Activated CD4-positive, alpha-beta T cell treated with anti-CD3 and anti-CD28 coated beads, Interleukin-2, amount 50 U/mL, for 16 hours (primary cell): ENCODE measurements around the gene RAPGEFL1.
A peak's percentile ranks its signal among the peaks of the same experiment; 100 is the strongest.
"Not testable (repeated sequence)": the region's sequence is repeated elsewhere in the genome, so short reads cannot be mapped to it uniquely, and the experiment has no call there.

ENCODE experiments used
- DNase-seq: peaks from one replicate; pipeline ENCODE4 v3.0.0-alpha.2; 2020

The RAPGEFL1 gene

DNA sequence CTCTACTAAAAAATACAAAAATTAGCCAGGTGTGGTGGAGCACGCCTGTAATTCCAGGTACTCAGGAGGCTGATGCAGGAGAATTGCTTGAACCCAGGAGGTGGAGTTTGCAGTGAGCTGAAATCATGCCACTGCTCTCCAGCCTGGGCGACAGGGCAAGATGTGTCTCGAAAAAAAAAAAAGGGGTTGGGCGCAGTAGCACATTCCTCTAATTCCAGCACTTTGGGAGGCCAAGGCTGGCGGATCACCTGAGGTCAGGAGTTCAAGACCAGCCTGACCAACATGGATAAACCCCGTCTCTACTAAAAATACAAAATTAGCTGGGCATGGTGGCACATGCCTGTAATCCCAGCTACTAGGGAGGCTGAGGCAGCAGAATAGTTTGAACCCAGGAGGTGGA, 36.6 kb downstream of the RAPGEFL1 start:
- DNase-seq, result not testable (repeated sequence)

DNA sequence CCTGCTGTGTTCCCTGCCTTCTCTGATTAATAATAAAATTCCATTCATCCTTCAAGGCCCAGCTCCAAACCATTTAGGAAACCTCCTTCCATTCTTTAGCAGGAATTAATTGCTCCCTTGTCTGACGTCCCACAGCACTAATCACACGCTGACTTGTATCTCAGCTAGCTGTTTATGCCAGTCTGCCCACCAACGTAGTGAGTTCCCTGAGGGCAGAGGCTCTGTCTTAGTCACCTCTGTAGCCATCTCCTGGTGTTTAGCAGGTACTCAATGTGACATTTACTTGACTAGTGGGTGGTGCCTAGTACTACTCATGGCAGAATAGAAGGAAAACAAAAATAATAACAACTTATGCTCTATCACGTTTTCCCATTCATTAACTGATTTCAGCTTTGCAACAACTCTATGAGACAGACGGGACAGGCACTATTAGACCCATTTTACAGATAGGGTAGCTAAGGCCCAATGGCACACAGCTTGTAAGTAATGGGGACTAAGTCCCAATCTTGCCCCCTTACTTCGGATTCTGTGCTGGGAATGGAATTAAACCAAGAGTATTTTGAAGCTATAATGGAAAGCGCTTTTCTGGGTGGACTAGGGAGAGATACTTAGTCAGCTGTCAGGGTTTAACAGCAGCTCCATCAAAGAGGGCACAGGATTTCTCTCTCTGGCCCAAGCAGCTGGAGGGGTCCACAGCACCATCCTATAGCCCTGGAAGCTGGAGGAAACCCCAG, 40.9 kb downstream of the RAPGEFL1 start:
- no peak for DNase-seq

DNA sequence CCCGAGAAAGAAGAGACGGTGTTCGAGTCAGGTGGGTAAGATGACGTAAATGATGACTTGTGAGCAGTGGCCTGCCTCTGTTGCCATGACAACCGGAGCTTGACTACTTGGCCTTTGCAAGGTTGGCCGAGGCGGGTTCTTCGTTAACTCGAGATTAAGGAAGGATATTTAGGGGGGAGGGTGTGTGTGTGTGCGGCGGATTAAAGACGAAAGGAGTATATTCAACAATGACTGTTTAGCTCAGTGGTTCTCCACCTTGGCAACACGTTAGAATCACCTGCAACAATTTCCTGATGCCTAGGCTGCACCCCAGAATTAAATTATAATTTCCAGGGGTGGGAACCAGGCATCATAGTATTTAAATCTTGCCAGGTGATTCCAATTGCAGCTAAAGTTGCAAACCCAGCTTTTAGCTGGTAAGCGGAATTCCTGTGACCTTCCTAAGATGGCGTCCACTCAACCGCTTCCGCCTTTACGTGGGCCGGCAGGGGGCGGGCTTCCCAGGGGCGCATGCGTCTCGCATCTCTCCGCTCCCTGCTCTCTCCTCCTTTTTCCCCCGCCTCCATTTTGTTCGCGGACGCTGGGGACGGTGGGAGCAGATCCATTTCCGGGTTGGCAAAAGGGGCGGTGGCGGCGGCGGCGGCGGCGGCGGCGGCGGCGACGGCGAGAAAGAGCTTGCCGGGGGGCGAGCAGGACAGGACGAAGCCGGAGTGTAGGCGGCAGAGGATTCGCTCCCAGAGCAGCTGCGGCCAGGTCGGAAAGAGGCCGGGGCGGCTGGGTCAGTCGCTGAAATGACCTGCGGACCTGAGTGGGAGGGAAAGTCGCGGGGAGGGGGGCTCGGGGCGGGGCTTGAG, 41.7 kb downstream of the RAPGEFL1 start, which contains the start of gene WIPF2:
TSS of gene WIPF2 (plus strand) at position 565 of the 854 bp plus-strand sequence. CDS start 37,156 bp downstream, outside the sequence.
- peak; percentile 98 for DNase-seq

DNA sequence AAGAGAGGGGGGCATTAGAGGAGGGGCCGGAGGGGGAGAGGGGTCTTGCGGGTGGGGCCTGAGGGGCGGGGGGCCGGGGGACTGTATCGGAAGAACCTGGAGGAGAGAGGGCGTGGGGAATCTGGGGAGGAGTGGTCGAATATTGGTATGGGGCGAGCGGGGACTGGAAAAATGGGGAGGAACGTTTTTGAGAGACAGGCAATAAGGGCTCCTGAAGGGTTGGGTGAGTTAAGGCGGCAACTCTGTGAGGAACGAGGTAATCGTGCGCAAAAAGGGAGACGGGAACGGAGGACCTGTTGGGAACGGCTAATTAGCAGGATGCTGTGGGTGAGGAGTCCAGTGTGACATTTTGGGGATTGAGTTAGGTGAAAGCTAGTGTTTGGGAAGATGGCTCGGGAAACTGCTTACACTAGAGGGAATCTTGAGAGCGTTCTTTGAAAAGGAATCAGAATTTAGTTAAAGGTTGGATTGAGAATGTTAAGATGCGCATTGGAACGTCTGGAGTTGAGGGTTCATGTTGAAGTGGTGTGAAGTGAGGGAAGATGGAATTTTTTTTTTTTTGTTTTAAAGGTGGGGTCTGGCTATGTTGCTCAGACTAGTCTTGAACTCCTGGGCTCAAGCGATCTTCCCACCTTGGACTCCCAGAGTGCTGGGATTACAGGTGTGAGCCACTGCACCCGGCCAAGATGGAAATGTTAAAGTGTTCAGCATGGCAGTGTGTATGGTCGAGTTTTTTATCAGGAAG, 42.5 kb downstream of the RAPGEFL1 start:
- DNase-seq, result peak; percentile 18

DNA sequence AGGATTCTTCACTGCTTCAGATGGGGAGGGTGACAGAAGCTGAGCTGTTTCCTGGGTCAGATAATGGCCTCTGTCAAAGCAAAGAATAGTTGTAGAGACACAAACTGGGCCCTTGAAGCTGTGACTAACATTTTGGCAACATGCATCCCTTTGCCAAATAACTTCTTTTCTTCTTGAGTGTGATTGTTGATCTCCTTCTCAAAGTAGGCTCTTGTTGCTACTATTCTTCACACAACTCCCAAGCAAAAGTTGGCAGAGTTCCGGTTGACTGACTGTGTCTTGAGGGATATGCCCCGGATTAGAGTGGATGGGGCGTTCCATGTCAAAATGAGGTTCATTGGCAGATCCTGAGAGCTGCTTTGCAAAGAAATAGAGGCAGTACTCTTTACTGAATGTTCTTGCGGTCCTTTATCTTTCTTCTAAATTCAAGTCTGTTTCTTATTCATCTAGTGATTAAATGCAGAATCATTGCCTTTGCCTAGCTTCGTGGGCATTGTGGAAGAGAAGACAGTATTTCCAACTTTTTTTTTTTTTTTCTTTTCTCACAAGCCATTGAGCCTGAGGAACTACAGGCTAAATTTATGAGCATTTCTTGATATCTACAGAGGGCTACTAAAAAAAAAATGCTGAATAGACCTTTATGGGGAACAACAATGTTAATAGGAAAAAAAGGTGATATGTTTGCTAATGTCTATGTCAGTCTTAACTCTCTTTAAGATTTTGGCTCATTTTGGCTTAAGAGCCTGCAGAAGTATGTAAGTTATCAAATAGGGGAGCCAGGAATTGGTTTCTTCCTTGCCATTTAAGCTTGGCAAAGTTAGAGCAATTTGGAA, 47.7 kb downstream of the RAPGEFL1 start:
- no peak for DNase-seq

DNA sequence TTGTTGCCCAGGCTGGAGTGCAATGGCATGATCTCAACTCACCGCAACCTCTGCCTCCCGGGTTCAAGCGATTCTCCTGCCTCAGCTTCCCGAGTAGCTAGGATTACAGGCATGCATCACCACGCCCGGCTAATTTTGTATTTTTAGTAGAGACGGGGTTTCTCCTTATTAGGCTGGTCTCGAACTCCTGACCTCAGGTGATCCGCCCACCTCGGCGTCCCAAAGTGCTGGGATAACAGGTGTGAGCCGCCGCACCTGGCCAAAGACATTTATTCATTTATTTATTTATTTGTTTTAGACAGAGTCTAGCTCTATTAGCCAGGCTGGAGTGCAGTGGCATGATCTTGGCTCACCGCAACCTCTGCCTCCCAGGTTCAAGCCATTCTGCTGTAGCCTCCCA, 51.9 kb downstream of the RAPGEFL1 start:
- DNase-seq, result not testable (repeated sequence)

DNA sequence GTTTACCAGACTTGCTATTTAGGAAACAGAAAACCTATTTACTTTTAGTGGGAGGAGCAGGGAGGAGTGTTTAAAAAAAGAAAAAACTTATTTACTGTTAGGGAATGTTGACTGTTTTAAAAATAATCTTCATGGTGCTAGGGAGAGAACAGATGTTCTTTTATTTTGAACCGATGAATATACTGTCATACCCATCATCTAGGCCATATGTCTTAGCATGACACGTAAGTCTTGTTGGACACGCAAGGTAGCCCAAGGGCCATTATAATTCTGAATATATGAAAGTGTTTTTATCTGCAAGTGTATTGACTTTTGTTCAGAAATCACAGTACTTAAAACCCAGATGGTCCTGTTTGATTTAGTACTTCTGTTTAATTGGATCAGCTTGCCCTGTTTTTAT, 53.4 kb downstream of the RAPGEFL1 start:
- no peak for DNase-seq

DNA sequence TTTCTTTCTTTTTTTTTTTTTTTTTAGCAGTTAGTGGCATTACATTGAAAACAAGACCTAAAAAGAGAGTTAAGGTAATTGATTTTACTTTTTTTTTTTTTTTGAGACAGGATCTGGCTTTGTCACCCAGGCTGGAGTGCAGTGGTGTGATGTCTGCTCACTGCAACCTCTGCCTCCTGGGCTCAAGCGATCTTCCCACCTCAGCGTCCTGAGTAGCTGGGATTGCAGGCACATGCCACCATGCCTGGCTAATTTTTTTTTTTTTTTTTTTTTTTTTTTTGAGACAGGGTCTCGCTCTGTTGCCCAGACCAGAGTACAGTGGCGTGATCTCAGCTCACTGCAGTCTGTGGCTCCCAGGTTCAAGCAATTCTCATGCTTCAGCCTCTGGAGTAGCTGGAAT, 54.7 kb downstream of the RAPGEFL1 start:
- not testable (repeated sequence) for DNase-seq

DNA sequence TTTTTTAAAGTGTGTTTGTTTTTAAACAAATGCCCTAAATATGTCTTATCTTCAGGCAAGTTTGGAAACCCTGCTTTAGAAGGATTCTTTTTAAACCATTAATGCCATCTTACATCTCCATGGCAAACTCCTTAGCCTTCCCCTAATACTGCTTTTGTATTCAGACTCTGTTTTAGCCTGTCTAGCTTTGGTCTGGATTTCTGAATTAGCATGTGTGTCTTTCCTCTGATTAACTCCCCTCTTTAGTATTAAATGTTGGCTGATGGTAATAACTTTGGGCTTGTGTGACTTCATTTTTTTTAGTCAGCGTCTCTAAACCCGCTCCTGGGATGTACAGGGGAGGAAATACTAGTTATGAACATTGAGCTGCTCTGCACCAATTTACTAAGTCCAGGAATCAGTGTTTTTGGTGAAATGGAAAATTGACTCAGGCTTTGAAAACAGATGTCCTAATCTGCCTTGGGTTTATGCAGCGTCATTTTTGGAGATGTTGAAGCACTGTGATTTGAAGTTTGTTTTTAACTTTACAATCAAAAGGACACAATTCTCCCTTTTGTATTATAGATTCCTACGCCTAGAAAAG, 64.1 kb downstream of the RAPGEFL1 start:
- no peak for DNase-seq

DNA sequence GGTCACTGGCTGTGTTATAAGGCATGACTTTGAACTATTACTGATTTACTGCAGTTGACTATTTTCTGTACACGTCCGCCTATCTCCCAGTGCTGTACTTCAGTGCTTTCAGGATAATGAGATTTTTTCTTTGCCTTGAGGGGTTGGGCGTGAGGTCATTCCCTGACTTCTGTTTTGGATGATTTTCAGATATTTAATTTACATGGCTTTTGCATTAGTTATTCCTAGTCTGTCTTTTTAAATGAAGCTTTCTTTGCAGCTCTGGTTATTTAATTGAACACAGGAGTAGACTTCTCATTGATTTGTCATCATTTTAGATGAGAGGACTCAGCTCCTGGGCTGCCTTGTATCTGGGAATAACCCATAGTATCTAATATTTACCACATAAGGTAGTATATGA, 65.5 kb downstream of the RAPGEFL1 start:
- DNase-seq, result no peak

DNA sequence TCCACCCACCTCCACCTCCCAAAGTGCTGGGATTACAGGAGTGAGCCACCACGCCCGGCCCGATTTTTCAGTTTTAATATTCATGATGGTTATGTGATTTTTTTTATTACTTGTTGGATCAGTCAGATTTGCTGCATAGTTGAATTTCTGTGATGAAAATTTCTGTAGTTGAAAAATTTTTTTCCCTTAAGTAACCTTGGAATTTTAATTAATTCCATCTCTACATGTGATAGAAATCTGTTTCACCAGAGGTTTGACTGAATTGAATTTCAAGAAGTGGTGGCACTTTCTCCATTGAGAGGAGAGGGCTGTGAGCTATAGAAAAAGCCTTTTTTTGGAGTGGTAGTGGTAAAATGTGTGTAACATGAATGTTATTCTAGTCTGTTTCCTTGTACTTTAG, 66.5 kb downstream of the RAPGEFL1 start:
- DNase-seq, result no peak

DNA sequence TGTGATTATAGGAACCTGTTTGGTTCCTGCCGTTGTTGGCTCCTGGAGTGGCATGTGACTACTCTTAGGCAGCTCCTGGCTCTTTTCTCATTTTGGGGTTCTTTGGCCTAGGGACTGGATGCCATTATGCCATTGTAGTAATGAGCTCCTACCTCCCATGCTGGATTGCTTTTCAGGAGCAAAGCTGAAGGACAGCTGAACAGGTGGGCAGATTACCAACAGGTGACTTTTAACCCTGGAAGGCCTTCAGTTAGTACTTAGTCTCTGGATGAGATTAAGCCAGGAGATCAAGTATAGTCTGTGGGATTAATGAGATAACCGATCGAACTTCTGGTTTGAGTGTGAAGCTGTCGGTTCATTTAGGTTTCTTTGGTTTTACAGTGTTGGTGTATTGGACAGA, 67.0 kb downstream of the RAPGEFL1 start:
- no peak for DNase-seq
